Panc1 (cell line): Measurements from ENCODE around the gene CAMSAP3. TPM values are rescaled to one million over a fixed set of nuclear protein-coding genes. Genes with fewer than 3 reads are reported as not detected.

Experiments used
- ATAC-seq: fragments of 200-7000 bp; cut with Tn5 transposase; 2 replicates; pipeline ENCODE4 v1.9.1; 2020; ENCODE audit warnings: mild to moderate bottlenecking, moderate library complexity
- BruUV-seq: library from RNA; stranded (reverse); fragments of 400-500 nt; replicated peaks from 2 replicates; lab custom pipeline; 2021; lab: Mats Ljungman, UMichigan
- CTCF ChIA-PET: fragments of 300-600 bp; sonication (Branson Sonifier 250); formaldehyde crosslinking; loops from one replicate; lab custom pipeline; 2022; ENCODE audit warnings: antibody characterized with exemption; lab: Charles Lee
- POLR2A ChIA-PET: fragments of 300-600 bp; sonication (Branson Sonifier 250); formaldehyde crosslinking; loops from one replicate; lab custom pipeline; 2022; ENCODE audit warnings: antibody characterized with exemption; lab: Charles Lee
- DNase-seq: peaks from one replicate; pipeline ENCODE4 v3.0.0-alpha.2; 2010; ENCODE audit warnings: low read depth, low spot score
- H3K27ac ChIP-seq: 2 replicates; pipeline ENCODE4 v1.5.1; 2011; ENCODE audit warnings: mild to moderate bottlenecking, low read length, inconsistent platforms
- H3K27me3 ChIP-seq: fragments of 200-500 bp; sonication (Bioruptor generic); 2 replicates; pipeline ENCODE4 v1.6.0; 2014; ENCODE audit warnings: low read length, inconsistent platforms; ENCODE audit not compliant: control insufficient read depth, insufficient read depth
- H3K36me3 ChIP-seq: fragments of 200-500 bp; sonication (Bioruptor generic); 2 replicates; pipeline ENCODE4 v1.5.1; 2014; ENCODE audit warnings: inconsistent platforms, mild to moderate bottlenecking, low read length, moderate library complexity; ENCODE audit not compliant: control insufficient read depth, insufficient read depth
- H3K4me1 ChIP-seq: 2 replicates; pipeline ENCODE4 v1.5.1; 2011; ENCODE audit warnings: inconsistent platforms, mild to moderate bottlenecking, low read length, moderate library complexity; ENCODE audit not compliant: control insufficient read depth, insufficient read depth
- H3K4me3 ChIP-seq, 2 experiments: 2 replicates each; pipeline ENCODE4 v1.5.1; 2011 to 2012; ENCODE audit warnings: low read depth in 2 of 2, low read length in 2 of 2, mild to moderate bottlenecking in 2 of 2, inconsistent platforms in 1 of 2, moderate library complexity in 1 of 2
- H3K9me3 ChIP-seq: fragments of 200-500 bp; sonication (Bioruptor generic); 2 replicates; pipeline ENCODE4 v1.5.1; 2014; ENCODE audit warnings: low read depth, mild to moderate bottlenecking, inconsistent platforms, low read length, moderate library complexity; ENCODE audit not compliant: control insufficient read depth, insufficient read depth
- POLR2AphosphoS5 ChIP-seq: IDR thresholded peaks from 2 replicates; pipeline ENCODE4 v1.6.1; 2012; ENCODE audit warnings: mild to moderate bottlenecking, low read depth, low read length, moderate library complexity
- SIN3A ChIP-seq: IDR thresholded peaks from 2 replicates; pipeline ENCODE4 v1.6.1; 2012; ENCODE audit warnings: low read depth, mild to moderate bottlenecking, low read length, moderate library complexity, borderline replicate concordance; ENCODE audit not compliant: insufficient read depth
- TCF7L2 ChIP-seq: IDR thresholded peaks from 2 replicates; pipeline ENCODE4 v1.6.1; 2011; ENCODE audit warnings: mild to moderate bottlenecking, low read depth, low read length, inconsistent platforms
- in situ Hi-C: cut with HindIII; loops from 2 replicates; pipeline ENCODE4 v1.10.0; 2016; ENCODE audit warnings: low sequenced_read_pairs, low pct_unique_long_range_greater_than_20kb
- intact Hi-C: fragments of 100-400 bp; cut with micrococcal nuclease; formaldehyde crosslinking; loops from one replicate; pipeline ENCODE4 v1.10.0; 2022; ENCODE audit not compliant: unreplicated experiment
- total RNA-seq: library from RNA; stranded (reverse); gene quantifications from one replicate; pipeline ENCODE4 v1.2.1, GENCODE V29; 2021; ENCODE audit not compliant: unreplicated experiment
- TF ChIP-seq, protein P1 (sequence below): fragments of 450-650 bp; IDR thresholded peaks from 2 replicates; pipeline ENCODE4 v1.5.1; 2017; ENCODE audit warnings: mild to moderate bottlenecking
- TF ChIP-seq, protein P2 (sequence below), 2 experiments: IDR thresholded peaks; 2 replicates each; pipeline ENCODE4 v1.6.1; 2011 to 2012; ENCODE audit warnings: low read depth in 2 of 2, control low read depth in 1 of 2, low read length in 1 of 2, mild to moderate bottlenecking in 1 of 2, moderate library complexity in 1 of 2; ENCODE audit not compliant: insufficient read depth in 1 of 2

Gene CAMSAP3
- total RNA-seq, 1 experiment from 2014 or later = 1.7 TPM

- intact Hi-C loops = no loop called here
- POLR2A ChIA-PET = interaction anchor here (0.6 kb wide), 1 partner anchor 22 kb away, joined by 4 read pairs; no protein-coding TSS in a partner anchor
- BruUV-seq = no TSS peak
- Histone ChIP-seq H3K4me3 (no peak overlapping the region), H3K9me3 (no peaks in the 10 kb centered on the region), H3K4me1 (no peaks in the 10 kb centered on the region), H3K27ac (no peak overlapping the region), H3K36me3 (no peaks in the 10 kb centered on the region), H3K27me3 (no peaks in the 10 kb centered on the region)
- ATAC-seq (no peak), DNase-seq (no peak)
- in situ Hi-C loops = no loop called here
- no peak for TF ChIP-seq TCF7L2
- TF ChIP-seq, protein P1, sequence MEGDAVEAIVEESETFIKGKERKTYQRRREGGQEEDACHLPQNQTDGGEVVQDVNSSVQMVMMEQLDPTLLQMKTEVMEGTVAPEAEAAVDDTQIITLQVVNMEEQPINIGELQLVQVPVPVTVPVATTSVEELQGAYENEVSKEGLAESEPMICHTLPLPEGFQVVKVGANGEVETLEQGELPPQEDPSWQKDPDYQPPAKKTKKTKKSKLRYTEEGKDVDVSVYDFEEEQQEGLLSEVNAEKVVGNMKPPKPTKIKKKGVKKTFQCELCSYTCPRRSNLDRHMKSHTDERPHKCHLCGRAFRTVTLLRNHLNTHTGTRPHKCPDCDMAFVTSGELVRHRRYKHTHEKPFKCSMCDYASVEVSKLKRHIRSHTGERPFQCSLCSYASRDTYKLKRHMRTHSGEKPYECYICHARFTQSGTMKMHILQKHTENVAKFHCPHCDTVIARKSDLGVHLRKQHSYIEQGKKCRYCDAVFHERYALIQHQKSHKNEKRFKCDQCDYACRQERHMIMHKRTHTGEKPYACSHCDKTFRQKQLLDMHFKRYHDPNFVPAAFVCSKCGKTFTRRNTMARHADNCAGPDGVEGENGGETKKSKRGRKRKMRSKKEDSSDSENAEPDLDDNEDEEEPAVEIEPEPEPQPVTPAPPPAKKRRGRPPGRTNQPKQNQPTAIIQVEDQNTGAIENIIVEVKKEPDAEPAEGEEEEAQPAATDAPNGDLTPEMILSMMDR = no peak
- TF ChIP-seq, protein P2, sequence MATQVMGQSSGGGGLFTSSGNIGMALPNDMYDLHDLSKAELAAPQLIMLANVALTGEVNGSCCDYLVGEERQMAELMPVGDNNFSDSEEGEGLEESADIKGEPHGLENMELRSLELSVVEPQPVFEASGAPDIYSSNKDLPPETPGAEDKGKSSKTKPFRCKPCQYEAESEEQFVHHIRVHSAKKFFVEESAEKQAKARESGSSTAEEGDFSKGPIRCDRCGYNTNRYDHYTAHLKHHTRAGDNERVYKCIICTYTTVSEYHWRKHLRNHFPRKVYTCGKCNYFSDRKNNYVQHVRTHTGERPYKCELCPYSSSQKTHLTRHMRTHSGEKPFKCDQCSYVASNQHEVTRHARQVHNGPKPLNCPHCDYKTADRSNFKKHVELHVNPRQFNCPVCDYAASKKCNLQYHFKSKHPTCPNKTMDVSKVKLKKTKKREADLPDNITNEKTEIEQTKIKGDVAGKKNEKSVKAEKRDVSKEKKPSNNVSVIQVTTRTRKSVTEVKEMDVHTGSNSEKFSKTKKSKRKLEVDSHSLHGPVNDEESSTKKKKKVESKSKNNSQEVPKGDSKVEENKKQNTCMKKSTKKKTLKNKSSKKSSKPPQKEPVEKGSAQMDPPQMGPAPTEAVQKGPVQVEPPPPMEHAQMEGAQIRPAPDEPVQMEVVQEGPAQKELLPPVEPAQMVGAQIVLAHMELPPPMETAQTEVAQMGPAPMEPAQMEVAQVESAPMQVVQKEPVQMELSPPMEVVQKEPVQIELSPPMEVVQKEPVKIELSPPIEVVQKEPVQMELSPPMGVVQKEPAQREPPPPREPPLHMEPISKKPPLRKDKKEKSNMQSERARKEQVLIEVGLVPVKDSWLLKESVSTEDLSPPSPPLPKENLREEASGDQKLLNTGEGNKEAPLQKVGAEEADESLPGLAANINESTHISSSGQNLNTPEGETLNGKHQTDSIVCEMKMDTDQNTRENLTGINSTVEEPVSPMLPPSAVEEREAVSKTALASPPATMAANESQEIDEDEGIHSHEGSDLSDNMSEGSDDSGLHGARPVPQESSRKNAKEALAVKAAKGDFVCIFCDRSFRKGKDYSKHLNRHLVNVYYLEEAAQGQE (IDR thresholded peaks at IDR 0.05; ENCODE audit: insufficient read depth in 1 of 2, low read depth in 2 of 2, low read length in 1 of 2) = no peak
- TF ChIP-seq SIN3A = no peak
- TF ChIP-seq POLR2AphosphoS5 = no peak
- CTCF ChIA-PET = no interaction called here
Observed at GRCh38 chr19:7602935-7603497, 7.4 kb downstream of the CAMSAP3 start.

DNA sequence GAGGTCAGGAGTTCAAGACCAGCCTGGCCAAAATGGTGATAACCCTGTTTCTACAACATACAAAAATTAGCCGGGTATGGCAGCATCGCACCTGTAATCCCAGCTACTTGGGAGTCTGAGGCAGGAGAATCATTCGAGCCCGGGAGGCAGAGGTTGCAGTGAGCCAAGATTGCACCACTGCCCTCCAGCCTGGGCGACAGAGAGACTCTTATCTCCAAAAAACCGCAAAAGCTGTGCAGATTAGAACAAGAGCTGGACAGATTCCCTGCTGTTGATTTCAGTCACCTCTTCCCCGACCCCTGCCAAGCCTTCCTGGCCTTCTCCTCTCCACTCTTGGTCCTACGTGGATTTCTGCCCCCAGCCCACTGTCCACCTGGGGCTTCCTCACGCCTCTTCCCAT lies 8.3 kb downstream of the CAMSAP3 start:
- BruUV-seq = no TSS peak
- Histone ChIP-seq H3K36me3 (no peaks in the 10 kb centered on the region), H3K27ac (no peak overlapping the region), H3K4me3 (no peak overlapping the region), H3K4me1 (no peaks in the 10 kb centered on the region), H3K27me3 (no peaks in the 10 kb centered on the region), H3K9me3 (no peaks in the 10 kb centered on the region)
- no peak for DNase-seq
- in situ Hi-C loops (no loop called here), intact Hi-C loops (no loop called here)
- ATAC-seq = no peak
- no peak for TF ChIP-seq SIN3A
- TF ChIP-seq POLR2AphosphoS5 = no peak
- TF ChIP-seq TCF7L2 = no peak
- TF ChIP-seq, protein P1 = no peak
- POLR2A ChIA-PET = no interaction called here
- CTCF ChIA-PET = no interaction called here
